Uterus (tissue), 4 donors: ENCODE data around the gene CTPS2. TPM values are rescaled to one million over a fixed set of nuclear protein-coding genes. Genes with fewer than 3 reads are reported as not detected.
"Not testable (repeated sequence)": the region's sequence is repeated elsewhere in the genome, so short reads cannot be mapped to it uniquely, and the experiment has no call there.

ENCODE experiments used
- DNase-seq, 2 donors: peaks; one replicate each; pipeline ENCODE4 v3.0.0-alpha.2; 2019 to 2020
- H3K27ac ChIP-seq, 2 donors: fragments of 200-600 bp; sonication (generic); 1 replicate in 1 of 2; 2 replicates in 1 of 2; pipeline ENCODE4 v1.5.1; 2016 to 2018
- H3K27me3 ChIP-seq, 2 donors: fragments of 200-600 bp; sonication (generic); one replicate each; pipeline ENCODE4 v1.5.1; 2018 to 2019; ENCODE audit warnings: control low read depth in 1 of 2
- H3K36me3 ChIP-seq, 2 donors: fragments of 200-600 bp; sonication (generic); one replicate each; pipeline ENCODE4 v1.5.1; 2019; ENCODE audit warnings: control low read depth in 1 of 2
- H3K4me1 ChIP-seq, 2 donors: fragments of 200-600 bp; sonication (generic); one replicate each; pipeline ENCODE4 v1.5.1; 2018 to 2019; ENCODE audit warnings: control low read depth in 1 of 2
- H3K4me3 ChIP-seq, 2 donors: fragments of 200-600 bp; sonication (generic); 1 replicate in 1 of 2; 2 replicates in 1 of 2; pipeline ENCODE4 v1.5.1; 2018 to 2019; ENCODE audit warnings: mild to moderate bottlenecking in 1 of 2
- H3K9me3 ChIP-seq, 2 donors: fragments of 200-600 bp; sonication (generic); one replicate each; pipeline ENCODE4 v1.5.1; 2019; ENCODE audit warnings: control low read depth in 1 of 2
- POLR2A ChIP-seq, 2 donors: fragments of 450-650 bp; IDR thresholded peaks; one replicate each; pipeline ENCODE4 v1.6.1; 2016; ENCODE audit warnings: antibody characterized with exemption in 2 of 2, mild to moderate bottlenecking in 1 of 2, moderate library complexity in 1 of 2
- intact Hi-C: fragments of 100-400 bp; cut with DNase I; formaldehyde crosslinking; loops from one replicate; pipeline ENCODE4 v1.15.1; 2023; ENCODE audit warnings: low total_unique reads
- total RNA-seq, 4 donors: library from RNA; depleted of rRNA in 3 of 4; stranded (reverse); fragments of >200 nt in 3 of 4; gene quantifications; one replicate each; pipeline versions ENCODE4 v1.1.0 to v1.2.4, GENCODE V29; 2014 to 2023
- TF ChIP-seq, protein P1 (sequence below), 4 experiments: fragments of 200-600 bp in 2 of 4; fragments of 450-650 bp in 2 of 4; sonication (generic) in 2 of 4; IDR thresholded peaks; one replicate each; pipeline ENCODE4 v1.5.1; 2016 to 2019; ENCODE audit warnings: antibody characterized with exemption in 4 of 4, mild to moderate bottlenecking in 2 of 4, moderate library complexity in 1 of 4
- donor health status: DM: yes; HTN: yes; CAD: no.

CTPS2 gene
- total RNA-seq, 4 donors from 2014 or later, result 7.1 to 48.9 (median 14.8) TPM

GRCh38 chrX:16577483-16578029 lies 134.9 kb downstream of the CTPS2 start:
- H3K4me3 ChIP-seq, result no peak overlapping the region
- no peak for DNase-seq
- intact Hi-C loops, result loop anchor here (10.0 kb wide), 1 partner anchor 577 kb away; no protein-coding TSS in a partner anchor
- no peaks in the 10 kb centered on the region for H3K9me3 ChIP-seq
- H3K36me3 ChIP-seq, result no peaks in the 10 kb centered on the region
- no peak for TF ChIP-seq POLR2A (IDR thresholded peaks at IDR 0.05)
- TF ChIP-seq, protein P1, sequence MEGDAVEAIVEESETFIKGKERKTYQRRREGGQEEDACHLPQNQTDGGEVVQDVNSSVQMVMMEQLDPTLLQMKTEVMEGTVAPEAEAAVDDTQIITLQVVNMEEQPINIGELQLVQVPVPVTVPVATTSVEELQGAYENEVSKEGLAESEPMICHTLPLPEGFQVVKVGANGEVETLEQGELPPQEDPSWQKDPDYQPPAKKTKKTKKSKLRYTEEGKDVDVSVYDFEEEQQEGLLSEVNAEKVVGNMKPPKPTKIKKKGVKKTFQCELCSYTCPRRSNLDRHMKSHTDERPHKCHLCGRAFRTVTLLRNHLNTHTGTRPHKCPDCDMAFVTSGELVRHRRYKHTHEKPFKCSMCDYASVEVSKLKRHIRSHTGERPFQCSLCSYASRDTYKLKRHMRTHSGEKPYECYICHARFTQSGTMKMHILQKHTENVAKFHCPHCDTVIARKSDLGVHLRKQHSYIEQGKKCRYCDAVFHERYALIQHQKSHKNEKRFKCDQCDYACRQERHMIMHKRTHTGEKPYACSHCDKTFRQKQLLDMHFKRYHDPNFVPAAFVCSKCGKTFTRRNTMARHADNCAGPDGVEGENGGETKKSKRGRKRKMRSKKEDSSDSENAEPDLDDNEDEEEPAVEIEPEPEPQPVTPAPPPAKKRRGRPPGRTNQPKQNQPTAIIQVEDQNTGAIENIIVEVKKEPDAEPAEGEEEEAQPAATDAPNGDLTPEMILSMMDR (IDR thresholded peaks at IDR 0.05), result no peak
- H3K4me1 ChIP-seq, result no peaks in the 10 kb centered on the region
- no peak overlapping the region for H3K27ac ChIP-seq
- H3K27me3 ChIP-seq, result no peaks in the 10 kb centered on the region

- not testable (repeated sequence) for H3K4me1 ChIP-seq, DNase-seq, H3K27me3 ChIP-seq
Measured at GRCh38 chrX:16575388-16575787, 137.1 kb downstream of the CTPS2 start.

DNA sequence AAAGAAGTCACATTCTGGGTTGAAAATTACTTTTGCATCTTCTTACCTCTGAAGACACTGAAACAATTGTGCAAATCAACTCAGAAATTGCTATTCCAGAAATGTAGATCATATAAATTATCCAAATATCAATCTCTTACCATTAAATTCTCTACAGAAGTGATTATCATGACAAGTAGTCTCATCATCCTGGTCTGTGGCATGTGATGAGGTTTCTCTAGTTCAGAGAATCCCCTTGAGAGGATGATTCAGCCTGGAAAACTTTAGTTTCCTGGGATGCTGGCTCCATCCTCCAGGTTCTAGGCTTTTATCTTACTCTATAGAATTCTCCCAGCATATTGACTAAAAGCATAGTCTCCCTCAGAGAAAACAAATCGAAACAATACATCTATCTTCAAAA lies 138.7 kb downstream of the CTPS2 start:
- H3K4me3 ChIP-seq, result no peak overlapping the region
- DNase-seq, result no peak
- TF ChIP-seq, protein P1 (IDR thresholded peaks at IDR 0.05), result no peak
- no peak for TF ChIP-seq POLR2A (IDR thresholded peaks at IDR 0.05)
- H3K4me1 ChIP-seq, result no peaks in the 10 kb centered on the region
- no peaks in the 10 kb centered on the region for H3K36me3 ChIP-seq
- no peaks in the 10 kb centered on the region for H3K27me3 ChIP-seq
- no peak overlapping the region for H3K27ac ChIP-seq
- no peaks in the 10 kb centered on the region for H3K9me3 ChIP-seq
- intact Hi-C loops, result loop anchor here (10.0 kb wide), 1 partner anchor 581 kb away; no protein-coding TSS in a partner anchor

More at GRCh38 chrX:16575388-16575787, 137.1 kb downstream of the CTPS2 start:
- not testable (repeated sequence) for H3K9me3 ChIP-seq, H3K4me3 ChIP-seq, H3K36me3 ChIP-seq, H3K27ac ChIP-seq
- intact Hi-C loops, result loop anchor here (10.0 kb wide), 1 partner anchor 579 kb away; no protein-coding TSS in a partner anchor

DNA sequence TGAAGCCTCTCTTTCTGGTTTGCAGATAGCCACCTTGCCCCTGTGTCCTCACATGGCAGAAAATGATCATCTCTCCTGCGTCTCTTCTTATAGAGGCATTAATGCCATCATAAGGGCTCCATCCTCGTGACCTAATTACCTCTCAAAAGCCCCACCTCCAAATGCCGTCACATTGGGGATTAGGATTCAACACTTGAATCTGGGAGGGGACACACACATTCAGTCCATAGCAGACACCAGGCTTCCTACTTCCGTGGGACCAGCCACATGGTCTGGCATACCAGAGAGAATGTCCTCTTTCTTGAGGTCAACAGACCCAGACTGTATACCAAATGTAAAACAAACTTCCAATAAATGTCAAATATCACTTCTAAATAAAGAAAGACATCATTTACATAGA lies 144.8 kb downstream of the CTPS2 start:
- H3K27ac ChIP-seq, result no peak overlapping the region
- H3K4me3 ChIP-seq, result no peak overlapping the region
- no peaks in the 10 kb centered on the region for H3K9me3 ChIP-seq
- no peak for DNase-seq
- no peaks in the 10 kb centered on the region for H3K4me1 ChIP-seq
- H3K36me3 ChIP-seq, result no peaks in the 10 kb centered on the region
- TF ChIP-seq, protein P1 (IDR thresholded peaks at IDR 0.05), result no peak
- no peak for TF ChIP-seq POLR2A (IDR thresholded peaks at IDR 0.05)
- peaks cover 0 to 3% of the 10 kb centered on the region in 2 donors for H3K27me3 ChIP-seq
- intact Hi-C loops, result no loop called here

- H3K4me1 ChIP-seq, result no peaks in the 10 kb centered on the region
- H3K27ac ChIP-seq, result no peak overlapping the region
- no peaks in the 10 kb centered on the region for H3K36me3 ChIP-seq
- no peak overlapping the region for H3K4me3 ChIP-seq
- TF ChIP-seq POLR2A (IDR thresholded peaks at IDR 0.05), result no peak
- peaks cover 0 to 3% of the 10 kb centered on the region in 2 donors for H3K27me3 ChIP-seq
- no peaks in the 10 kb centered on the region for H3K9me3 ChIP-seq
- intact Hi-C loops, result no loop called here
- DNase-seq, result no peak
Measured at GRCh38 chrX:16566571-16566970, 145.9 kb downstream of the CTPS2 start.

DNA sequence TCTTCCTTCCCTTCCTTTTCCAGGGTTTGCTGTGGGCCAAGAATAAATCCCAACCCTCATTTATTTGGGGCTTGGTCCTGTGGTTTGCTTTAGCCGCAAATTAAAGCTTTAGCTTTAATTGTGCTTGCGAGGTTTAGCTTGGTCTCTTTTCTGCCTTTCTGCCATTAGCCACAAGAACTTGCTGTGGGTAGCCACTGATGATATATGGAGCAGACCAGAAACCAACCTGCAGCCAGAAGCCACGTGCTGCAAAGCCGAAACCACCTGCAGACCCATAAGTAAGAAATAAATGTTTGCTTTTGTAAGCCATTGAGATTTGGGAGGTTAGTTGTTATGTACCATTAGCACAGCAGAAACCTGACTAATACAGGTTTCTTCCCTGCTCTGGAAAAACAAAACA lies 152.3 kb downstream of the CTPS2 start:
- TF ChIP-seq, protein P1 (IDR thresholded peaks at IDR 0.05), result no peak
- no peak for TF ChIP-seq POLR2A (IDR thresholded peaks at IDR 0.05)
- no peaks in the 10 kb centered on the region for H3K36me3 ChIP-seq
- H3K4me3 ChIP-seq, result no peak overlapping the region
- no peak overlapping the region for H3K27ac ChIP-seq
- intact Hi-C loops, result no loop called here
- DNase-seq, result no peak
- no peaks in the 10 kb centered on the region for H3K4me1 ChIP-seq
- H3K9me3 ChIP-seq, result no peaks in the 10 kb centered on the region
- peaks cover 0 to 3% of the 10 kb centered on the region in 2 donors for H3K27me3 ChIP-seq
